Muscle of leg (tissue), 11 donors: ENCODE measurements around the gene STOML1. TPM values are rescaled to one million over a fixed set of nuclear protein-coding genes. Genes with fewer than 3 reads are reported as not detected.
A peak's percentile ranks its signal among the peaks of the same experiment; 100 is the strongest.
"Not testable (repeated sequence)": the region's sequence is repeated elsewhere in the genome, so short reads cannot be mapped to it uniquely, and the experiment has no call there.

Experiments
- DNase-seq: peaks from one replicate; pipeline ENCODE4 v3.0.0; 2013
- H3K27ac ChIP-seq: one replicate; pipeline ENCODE4 v1.5.1; 2013; ENCODE audit warnings: mild to moderate bottlenecking, low read length, control low read depth
- H3K27me3 ChIP-seq: one replicate; pipeline ENCODE4 v1.6.1; 2013; ENCODE audit warnings: low read length; ENCODE audit not compliant: control insufficient read depth, insufficient read depth
- H3K36me3 ChIP-seq: one replicate; pipeline ENCODE4 v1.6.1; 2013; ENCODE audit warnings: low read length; ENCODE audit not compliant: control insufficient read depth, insufficient read depth
- H3K4me1 ChIP-seq: one replicate; pipeline ENCODE4 v1.6.1; 2013; ENCODE audit warnings: low read length; ENCODE audit not compliant: control insufficient read depth, insufficient read depth
- H3K4me3 ChIP-seq: one replicate; pipeline ENCODE4 v1.5.1; 2013; ENCODE audit warnings: low read length, control low read depth
- H3K9me3 ChIP-seq: replicated peaks from 2 replicates; pipeline ENCODE4 v1.6.1; 2013; ENCODE audit warnings: low read depth, low read length; ENCODE audit not compliant: control insufficient read depth
- WGBS: methylation state at CpG from one replicate; pipeline ENCODE4 v1.1.5; 2013; ENCODE audit warnings: missing lambda C conversion rate; ENCODE audit not compliant: insufficient coverage; 5-methylcytosine and 5-hydroxymethylcytosine counted together
- polyA plus RNA-seq, 8 donors: library from polyadenylated mRNA; unstranded; fragments of 120-200 nt; gene quantifications; one replicate each; pipeline versions ENCODE4 v1.2.1 to v1.2.3, GENCODE V29; 2013; ENCODE audit warnings: inconsistent platforms in 1 of 8, low replicate concordance in 1 of 8; ENCODE audit not compliant: insufficient read length in 8 of 8, insufficient read depth in 1 of 8
- total RNA-seq: library from RNA; stranded (reverse); fragments of 120-200 nt; gene quantifications from one replicate; pipeline ENCODE4 v1.2.4, GENCODE V29; 2013

Gene STOML1
- total and polyA plus RNA-seq, 9 donors = 21.0 to 40.2 (median 34.4) TPM

DNA sequence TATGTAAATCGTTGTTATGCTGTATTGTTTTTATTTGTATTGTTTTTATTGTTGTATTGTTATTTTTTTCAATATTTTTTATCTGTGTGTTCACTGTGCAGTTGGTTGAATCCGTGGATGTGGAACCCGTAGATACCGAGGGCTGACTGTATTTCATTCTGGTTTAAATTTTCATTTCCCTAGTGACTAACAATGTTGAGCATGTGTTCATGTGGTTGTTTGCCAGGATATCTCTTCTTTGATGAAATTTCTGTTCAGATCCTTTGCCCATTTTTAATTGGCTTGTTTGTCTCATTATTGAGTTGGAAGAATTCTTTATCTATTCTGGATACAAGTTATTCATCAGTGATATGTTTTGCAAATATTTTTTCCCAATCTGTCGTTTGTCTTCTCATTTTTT, 29.7 kb downstream of the STOML1 start:
- Histone ChIP-seq H3K4me1 (peaks cover 14% of the 10 kb centered on the region), H3K27ac (no peak overlapping the region), H3K36me3 (no peaks in the 10 kb centered on the region), H3K27me3 (no peaks in the 10 kb centered on the region), H3K9me3 (no peaks in the 10 kb centered on the region), H3K4me3 (no peak overlapping the region)
- WGBS = no CpG with 5 or more reads among the region's 5 CpGs
- DNase-seq = no peak

DNA sequence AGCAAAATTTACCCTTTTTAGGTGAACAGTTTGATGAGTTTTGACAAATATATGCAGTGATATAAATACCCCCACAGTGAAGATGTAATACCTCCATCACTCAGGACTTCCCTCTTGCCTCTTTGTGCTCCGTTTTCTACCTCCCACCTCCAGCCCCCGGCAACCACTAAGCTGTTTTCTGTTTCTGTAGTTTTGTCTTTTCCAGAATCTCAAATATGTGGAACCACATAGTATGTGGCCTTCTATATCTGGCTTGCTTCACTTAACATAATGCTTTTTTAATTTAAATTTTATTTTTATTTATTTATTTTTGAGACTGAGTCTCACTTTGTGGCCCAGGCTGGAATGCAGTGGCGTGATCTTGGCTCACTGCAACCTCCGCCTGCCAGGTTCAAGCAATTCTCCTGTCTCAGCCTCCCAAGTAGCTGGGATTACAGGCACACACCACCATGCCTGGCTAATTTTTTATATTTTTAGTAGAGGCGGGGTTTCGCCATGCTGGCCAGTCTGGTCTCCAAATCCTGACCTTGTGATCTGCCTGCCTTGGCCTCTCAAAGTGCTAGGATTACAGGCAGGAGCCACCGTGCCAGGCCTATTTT, 31.5 kb downstream of the STOML1 start:
- not testable (repeated sequence) for H3K36me3 ChIP-seq, H3K9me3 ChIP-seq, H3K27me3 ChIP-seq, DNase-seq, H3K27ac ChIP-seq, H3K4me3 ChIP-seq
- 93% methylated on average over 5 of the region's 7 CpGs for WGBS
- peaks cover 20% of the 10 kb centered on the region for H3K4me1 ChIP-seq

DNA sequence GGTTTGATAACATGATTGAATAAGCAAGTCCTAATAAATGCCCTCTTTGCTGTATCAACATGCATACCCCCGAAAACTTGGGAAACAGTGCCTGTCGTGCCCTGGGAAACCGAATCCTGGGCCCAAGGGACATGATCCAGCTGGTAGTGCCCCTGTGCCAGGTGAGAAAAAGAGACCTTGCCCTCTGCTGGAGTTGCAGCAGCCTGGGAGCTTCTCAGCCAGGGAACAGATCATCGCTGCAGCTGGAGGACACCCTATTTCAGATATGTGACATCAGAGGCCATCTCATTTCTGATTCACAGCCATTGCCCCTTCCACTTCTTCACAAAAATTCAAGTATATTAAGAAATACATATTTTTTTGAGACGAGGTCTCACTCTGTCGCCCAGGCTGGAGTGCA, 32.3 kb downstream of the STOML1 start:
- Histone ChIP-seq H3K27ac (no peak overlapping the region), H3K36me3 (no peaks in the 10 kb centered on the region), H3K4me1 (peaks cover 15% of the 10 kb centered on the region), H3K27me3 (no peaks in the 10 kb centered on the region), H3K4me3 (no peak overlapping the region), H3K9me3 (no peaks in the 10 kb centered on the region)
- 72% methylated on average over 5 of the region's 6 CpGs for WGBS
- DNase-seq = peak; percentile 5

DNA sequence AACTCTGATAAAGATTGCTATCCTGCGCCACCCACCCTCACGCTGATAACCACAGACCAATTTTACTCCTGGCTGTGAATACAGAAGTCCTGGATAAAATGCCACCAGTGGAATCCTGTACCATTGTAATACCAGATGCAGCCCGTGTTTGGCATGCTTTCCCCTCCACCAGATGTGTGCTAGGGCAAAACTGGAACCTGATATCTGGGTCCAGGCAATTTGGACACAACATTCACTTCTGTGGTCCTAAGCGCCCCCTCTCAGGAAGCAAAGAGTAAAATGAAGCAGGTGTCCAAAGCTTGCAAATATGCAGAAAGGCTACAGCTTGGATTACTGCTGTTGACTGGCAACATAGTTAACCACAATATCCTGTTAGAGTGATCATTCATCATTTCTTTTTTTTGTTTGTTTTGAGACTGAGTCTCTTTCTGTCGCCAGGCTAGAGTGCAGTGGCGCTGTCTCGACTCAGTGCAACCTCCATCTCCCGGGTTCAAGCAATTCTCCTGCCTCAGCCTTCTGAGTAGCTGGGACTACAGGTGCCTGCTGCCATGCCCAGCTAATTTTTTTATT, 33.0 kb downstream of the STOML1 start:
- Histone ChIP-seq H3K36me3 (no peaks in the 10 kb centered on the region), H3K27ac (no peak overlapping the region), H3K9me3 (no peaks in the 10 kb centered on the region), H3K4me3 (no peak overlapping the region), H3K27me3 (no peaks in the 10 kb centered on the region), H3K4me1 (peaks cover 15% of the 10 kb centered on the region)
- DNase-seq = peak; percentile 70
- WGBS = 54% methylated on average over 3 of the region's 8 CpGs

DNA sequence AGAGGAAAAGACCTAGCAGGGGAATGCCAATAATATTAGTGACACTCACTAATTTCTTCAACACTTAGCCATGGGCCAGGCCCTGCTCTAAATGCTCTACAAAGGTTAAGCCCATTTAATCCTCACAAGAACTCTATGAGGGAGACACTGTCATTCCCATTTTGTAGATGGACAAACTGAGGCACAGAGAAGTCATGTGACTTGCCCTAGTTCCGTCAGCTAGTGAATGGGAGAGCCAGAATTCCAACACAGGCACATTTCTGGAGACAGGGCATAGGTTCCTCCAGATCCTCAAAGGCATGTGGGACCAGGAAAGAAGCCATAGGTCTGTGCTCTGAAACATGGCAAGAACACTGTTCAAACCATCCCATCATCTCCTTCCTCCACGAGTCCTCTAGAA, 34.3 kb downstream of the STOML1 start:
- no CpG with 5 or more reads among the region's 2 CpGs for WGBS
- DNase-seq = no peak
- H3K27ac ChIP-seq = no peak overlapping the region
- H3K9me3 ChIP-seq = no peaks in the 10 kb centered on the region
- H3K4me1 ChIP-seq = peaks cover 24% of the 10 kb centered on the region
- no peaks in the 10 kb centered on the region for H3K27me3 ChIP-seq
- no peak overlapping the region for H3K4me3 ChIP-seq
- H3K36me3 ChIP-seq = no peaks in the 10 kb centered on the region

DNA sequence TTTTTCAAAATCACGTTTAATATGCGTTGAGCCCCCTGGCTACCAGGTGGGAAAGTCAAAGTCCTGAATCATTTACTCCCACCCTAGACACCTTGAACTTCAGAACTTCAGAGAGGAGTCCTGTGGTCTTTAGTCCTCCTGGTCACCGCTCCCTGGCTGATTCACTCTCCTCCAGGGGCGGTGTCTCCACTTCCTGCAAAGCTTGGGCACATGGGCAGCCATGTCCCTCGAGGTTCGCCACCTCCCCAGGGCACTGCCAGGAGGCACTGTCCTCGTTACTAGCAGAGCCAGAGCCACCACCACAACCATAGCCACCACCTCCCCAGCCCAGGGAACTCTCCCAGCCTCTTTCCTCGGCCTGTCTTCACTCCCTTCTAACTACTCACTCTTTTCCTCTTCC, 34.8 kb downstream of the STOML1 start:
- Histone ChIP-seq H3K27ac (no peak overlapping the region), H3K4me3 (no peak overlapping the region), H3K4me1 (peaks cover 29% of the 10 kb centered on the region), H3K9me3 (no peaks in the 10 kb centered on the region), H3K36me3 (no peaks in the 10 kb centered on the region), H3K27me3 (no peaks in the 10 kb centered on the region)
- WGBS = 93% methylated on average over 6 of the region's 8 CpGs
- peak; percentile 0 for DNase-seq

DNA sequence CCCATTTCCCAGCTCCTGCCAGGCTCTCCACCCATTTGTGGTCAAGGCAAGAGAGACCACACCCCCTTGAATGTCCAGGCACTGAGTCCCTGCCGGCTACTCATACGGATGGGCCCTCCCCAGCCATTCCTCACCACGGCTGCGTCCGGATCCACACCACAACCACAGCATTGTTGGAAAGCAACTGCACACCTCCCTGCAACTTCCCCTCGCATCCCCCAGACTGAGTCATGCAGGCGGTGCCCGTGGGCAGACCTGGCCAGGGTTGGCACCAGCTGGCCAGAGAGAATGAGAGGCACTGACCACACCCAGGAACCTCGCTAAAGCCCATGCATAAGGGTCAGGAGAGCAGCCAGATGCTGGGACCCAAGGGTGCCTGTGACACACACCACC, 35.4 kb downstream of the STOML1 start:
- 26% methylated on average over 9 of the region's 9 CpGs for WGBS
- H3K27me3 ChIP-seq = no peaks in the 10 kb centered on the region
- peaks cover 34% of the 10 kb centered on the region for H3K4me1 ChIP-seq
- no peak overlapping the region for H3K27ac ChIP-seq
- no peak for DNase-seq
- no peaks in the 10 kb centered on the region for H3K36me3 ChIP-seq
- no peak overlapping the region for H3K4me3 ChIP-seq
- H3K9me3 ChIP-seq = no peaks in the 10 kb centered on the region

DNA sequence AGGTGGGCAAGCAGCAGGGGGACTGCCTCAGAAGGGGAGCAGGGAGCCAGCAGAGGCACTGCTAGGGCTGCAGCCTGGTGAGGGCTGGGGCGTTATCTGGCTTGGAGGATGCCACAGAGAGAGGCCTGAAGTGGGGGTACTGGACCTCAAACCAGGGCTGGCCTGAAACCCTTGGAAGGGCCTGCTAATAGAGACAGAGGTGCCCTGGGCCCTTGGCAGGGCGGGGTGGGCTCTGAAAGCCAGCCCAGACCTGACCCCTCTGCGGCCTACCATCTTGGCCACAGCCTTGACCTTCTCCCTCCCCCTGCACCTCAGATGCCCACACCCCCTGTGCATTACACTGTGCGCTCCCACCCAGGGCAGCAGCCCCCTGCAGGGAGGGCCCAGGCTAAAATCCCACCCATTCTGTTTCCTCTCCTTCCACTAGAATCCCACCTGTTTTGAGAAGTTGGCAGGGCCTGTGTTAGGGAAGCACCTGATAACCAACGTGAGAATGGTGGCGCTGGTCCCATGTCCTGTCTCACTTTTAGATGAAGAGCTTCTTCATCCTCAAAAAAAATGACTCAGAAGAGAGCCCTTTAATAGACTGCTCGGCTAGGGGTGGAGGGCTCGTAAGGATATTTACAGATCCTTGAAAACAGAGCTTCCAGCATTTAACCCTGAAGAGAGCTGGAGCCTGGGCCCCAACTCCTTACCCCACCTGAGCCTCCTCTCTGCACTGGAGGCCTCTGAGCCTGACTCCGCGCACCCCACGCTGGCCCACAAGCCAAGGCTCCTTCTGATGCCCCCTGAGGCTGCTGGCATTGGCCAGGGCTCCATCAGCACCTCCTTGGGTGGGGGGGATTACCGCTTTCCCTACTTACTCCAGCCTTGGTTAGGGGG, 36.0 kb downstream of the STOML1 start:
- no peak for DNase-seq
- 88% methylated on average over 4 of the region's 12 CpGs for WGBS
- Histone ChIP-seq H3K4me1 (peaks cover 41% of the 10 kb centered on the region), H3K9me3 (no peaks in the 10 kb centered on the region), H3K36me3 (no peaks in the 10 kb centered on the region), H3K27ac (no peak overlapping the region), H3K4me3 (no peak overlapping the region), H3K27me3 (no peaks in the 10 kb centered on the region)

DNA sequence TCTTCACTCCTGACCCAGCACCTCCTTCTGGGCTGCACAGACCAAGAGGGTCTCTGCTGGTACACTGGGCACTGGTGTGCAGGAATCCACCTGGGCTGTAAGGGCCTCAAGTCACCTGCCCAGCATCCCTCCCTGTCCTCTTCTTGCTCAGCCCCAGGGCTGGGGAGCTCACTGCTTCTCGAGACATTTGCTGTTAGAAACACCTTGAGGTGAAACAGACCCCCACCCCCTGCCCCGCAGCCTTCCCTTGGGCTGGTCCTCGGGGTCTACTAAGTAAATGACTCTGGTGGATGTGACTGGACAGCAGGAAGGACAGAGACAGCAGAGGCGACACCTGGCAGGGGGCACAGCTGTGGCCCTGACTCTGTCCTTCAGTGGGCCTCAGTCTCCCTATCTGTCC, 36.8 kb downstream of the STOML1 start:
- Histone ChIP-seq H3K9me3 (no peaks in the 10 kb centered on the region), H3K36me3 (no peaks in the 10 kb centered on the region), H3K4me1 (peaks cover 47% of the 10 kb centered on the region), H3K27me3 (no peaks in the 10 kb centered on the region), H3K4me3 (no peak overlapping the region), H3K27ac (no peak overlapping the region)
- no peak for DNase-seq
- 93% methylated on average over 4 of the region's 4 CpGs for WGBS
